Fibroblast of pulmonary artery (primary cell): ENCODE results near the gene EML4.
A peak's percentile ranks its signal among the peaks of the same experiment; 100 is the strongest.

Experiments
- DNase-seq: peaks from one replicate; pipeline ENCODE4 v3.0.0-alpha.2; 2010; ENCODE audit warnings: low read depth
- H3K4me3 ChIP-seq: replicated peaks from 2 replicates; pipeline ENCODE4 v1.5.1; 2011; ENCODE audit warnings: low read depth, mild to moderate bottlenecking, control low read depth, low read length, moderate library complexity
- TF ChIP-seq, protein P1 (sequence below): IDR thresholded peaks from 2 replicates; pipeline ENCODE4 v1.5.1; 2011; ENCODE audit warnings: mild to moderate bottlenecking, control low read depth, low read length, inconsistent platforms; ENCODE audit errors: missing control alignments

EML4 gene

DNA sequence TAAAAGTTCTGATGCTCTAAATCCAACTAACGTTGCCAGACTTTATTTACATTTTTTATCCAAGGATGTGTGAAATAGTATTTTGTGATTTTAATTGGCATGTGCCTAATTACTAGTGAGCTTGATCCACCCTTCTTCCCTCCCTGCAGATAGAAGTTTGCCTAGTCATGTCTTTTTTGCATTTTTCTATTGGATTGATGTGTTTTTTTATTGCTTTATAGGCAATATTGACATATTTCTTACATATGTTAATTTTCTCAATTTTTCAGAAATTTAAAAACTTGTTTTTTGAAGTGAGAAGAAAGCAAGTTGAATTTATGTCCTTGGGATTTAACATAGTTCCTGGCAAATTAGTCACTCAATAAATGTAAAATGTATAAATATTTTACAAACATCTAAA is 56.4 kb downstream of the EML4 start:
- no peak for DNase-seq
- H3K4me3 ChIP-seq = no peak overlapping the region
- TF ChIP-seq, protein P1, sequence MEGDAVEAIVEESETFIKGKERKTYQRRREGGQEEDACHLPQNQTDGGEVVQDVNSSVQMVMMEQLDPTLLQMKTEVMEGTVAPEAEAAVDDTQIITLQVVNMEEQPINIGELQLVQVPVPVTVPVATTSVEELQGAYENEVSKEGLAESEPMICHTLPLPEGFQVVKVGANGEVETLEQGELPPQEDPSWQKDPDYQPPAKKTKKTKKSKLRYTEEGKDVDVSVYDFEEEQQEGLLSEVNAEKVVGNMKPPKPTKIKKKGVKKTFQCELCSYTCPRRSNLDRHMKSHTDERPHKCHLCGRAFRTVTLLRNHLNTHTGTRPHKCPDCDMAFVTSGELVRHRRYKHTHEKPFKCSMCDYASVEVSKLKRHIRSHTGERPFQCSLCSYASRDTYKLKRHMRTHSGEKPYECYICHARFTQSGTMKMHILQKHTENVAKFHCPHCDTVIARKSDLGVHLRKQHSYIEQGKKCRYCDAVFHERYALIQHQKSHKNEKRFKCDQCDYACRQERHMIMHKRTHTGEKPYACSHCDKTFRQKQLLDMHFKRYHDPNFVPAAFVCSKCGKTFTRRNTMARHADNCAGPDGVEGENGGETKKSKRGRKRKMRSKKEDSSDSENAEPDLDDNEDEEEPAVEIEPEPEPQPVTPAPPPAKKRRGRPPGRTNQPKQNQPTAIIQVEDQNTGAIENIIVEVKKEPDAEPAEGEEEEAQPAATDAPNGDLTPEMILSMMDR = no peak

DNA sequence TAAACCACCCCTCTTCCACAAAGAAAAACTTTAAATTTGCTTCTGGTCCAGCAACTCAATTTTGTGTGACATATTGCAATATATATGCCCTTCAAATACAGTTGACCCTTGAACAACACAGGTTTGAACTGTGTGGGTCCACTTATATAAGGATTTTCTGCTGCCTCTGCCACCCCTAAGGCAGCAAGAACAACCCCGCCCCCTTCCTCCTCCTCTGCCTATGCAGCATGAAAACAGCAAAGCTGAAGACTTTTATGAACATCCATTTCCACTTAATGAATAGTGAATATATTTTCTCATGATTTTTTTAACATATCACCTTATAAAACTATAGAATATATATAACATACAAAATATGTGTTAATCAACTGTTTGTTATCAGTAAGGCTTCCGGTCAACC is 58.3 kb downstream of the EML4 start:
- TF ChIP-seq, protein P1 = no peak
- no peak for DNase-seq
- no peak overlapping the region for H3K4me3 ChIP-seq

DNA sequence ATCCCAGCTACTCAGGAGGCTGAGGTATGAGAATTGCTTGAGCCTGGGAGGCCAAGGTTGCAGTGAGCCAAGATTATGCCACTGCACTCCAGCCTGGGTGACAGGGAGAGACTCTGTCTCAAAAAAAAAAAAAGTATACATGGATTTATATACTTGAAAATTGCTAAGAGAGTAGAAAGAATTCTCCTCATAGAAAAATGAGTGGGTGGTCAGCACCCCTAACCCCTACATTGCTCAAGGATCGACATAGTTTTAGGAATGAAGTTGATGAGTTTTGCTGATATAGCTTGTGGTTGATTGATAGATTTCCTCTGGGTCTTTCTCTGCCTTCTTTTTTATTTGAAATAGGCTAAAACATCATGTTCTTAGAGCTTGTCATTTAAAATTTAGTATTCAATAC is 58.9 kb downstream of the EML4 start:
- TF ChIP-seq, protein P1 = no peak

DNA sequence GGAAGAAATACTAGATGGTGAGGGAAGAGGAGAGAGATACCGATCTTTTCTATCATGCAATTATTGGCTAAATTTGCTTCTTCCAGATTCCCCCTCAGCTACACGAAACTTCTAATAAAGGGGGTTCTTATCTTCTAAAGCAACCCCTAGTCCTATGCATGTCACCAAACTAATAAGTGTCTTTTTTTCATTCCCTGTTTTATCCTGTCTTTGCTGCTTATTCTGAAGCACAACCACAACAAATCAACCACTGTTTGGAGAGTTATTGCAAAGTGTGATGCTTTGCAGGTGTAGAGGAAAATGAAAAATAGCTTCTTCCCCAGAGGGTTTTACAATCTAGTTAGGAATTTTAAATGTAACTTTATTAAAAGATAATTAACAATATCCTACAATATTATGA is 60.8 kb downstream of the EML4 start:
- DNase-seq = no peak
- TF ChIP-seq, protein P1 = no peak
- no peak overlapping the region for H3K4me3 ChIP-seq

More for the DNA sequence above, 58.9 kb downstream of the EML4 start:
- DNase-seq = no peak
- no peak overlapping the region for H3K4me3 ChIP-seq

DNA sequence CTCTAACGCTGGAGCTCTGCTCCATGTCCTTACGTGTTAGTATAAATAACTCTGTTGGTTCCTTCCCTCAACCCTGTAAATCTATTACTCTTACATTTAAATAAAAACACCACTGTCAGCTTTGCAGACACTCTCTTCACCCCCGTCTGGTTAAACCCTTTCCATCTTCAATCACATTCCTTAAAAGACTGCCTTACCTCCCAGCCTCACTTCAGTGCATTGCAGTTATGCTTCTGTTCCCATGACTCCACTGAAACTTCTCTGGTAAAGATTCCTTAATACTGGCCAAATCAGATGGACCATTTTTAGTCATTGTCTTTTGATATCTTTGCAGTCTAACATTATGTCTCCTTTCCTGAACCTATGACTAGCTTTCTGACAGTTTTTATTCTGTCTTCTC is 61.7 kb downstream of the EML4 start:
- TF ChIP-seq, protein P1 = no peak
- no peak for DNase-seq
- H3K4me3 ChIP-seq = no peak overlapping the region

DNA sequence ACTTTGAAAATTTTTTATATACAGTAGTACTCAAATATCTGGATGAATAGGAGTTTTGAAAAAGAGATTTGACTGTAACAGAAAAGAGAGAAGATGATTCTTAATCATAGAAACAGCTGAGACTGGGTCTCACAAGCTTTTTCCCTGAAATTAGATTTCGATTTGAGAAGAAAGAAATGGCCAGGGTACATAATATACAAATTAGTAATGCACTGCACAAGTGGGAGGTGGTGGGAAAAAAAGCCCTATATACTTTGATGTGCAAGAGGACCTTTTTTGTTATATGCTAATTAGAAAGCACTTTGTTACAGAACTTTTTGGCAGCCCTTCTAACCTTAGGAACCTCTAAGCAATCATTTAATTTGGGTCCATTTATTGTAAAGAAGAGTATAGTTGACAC is 62.9 kb downstream of the EML4 start:
- H3K4me3 ChIP-seq = no peak overlapping the region
- no peak for DNase-seq
- TF ChIP-seq, protein P1 = no peak

DNA sequence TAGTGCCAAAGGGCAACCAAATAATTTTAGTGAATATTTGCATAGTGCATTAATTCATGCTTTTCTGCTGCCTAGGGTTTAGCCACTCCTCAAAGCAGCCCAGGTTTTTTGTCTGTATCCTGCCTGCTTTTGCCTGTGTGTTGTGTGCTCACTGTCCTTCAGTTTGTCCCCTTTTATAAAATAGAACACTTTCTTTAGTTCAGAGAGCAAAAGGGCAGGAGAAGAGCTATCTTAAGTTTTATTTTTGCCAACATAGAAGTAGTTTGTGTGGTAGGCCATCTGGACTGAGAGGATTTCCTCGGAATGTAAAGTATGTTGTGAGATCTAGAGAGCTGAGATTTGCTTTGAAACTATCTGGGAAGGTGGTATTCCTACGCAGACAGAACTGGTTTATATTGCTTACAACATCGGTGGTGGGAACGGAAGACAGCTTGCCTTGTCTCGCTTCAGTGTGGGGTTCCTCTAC is 64.9 kb downstream of the EML4 start:
- DNase-seq = peak; percentile 73
- no peak overlapping the region for H3K4me3 ChIP-seq
- TF ChIP-seq, protein P1 = no peak
